HFFc6 (cell line): ENCODE measurements around the gene RECK. TPM values are rescaled to one million over a fixed set of nuclear protein-coding genes. Genes with fewer than 3 reads are reported as not detected.
"Not testable (repeated sequence)": the region's sequence is repeated elsewhere in the genome, so short reads cannot be mapped to it uniquely, and the experiment has no call there.

Experiments
- DNase-seq: peaks from one replicate; pipeline ENCODE4 v3.0.0-alpha.2; 2018
- H3K27ac Mint-ChIP-seq: 2 replicates; pipeline ENCODE4 v1.8.0; 2020; ENCODE audit warnings: mild to moderate bottlenecking, mixed read lengths
- H3K27me3 Mint-ChIP-seq: 2 replicates; pipeline ENCODE4 v1.8.0; 2021; ENCODE audit warnings: mild to moderate bottlenecking, moderate library complexity, mixed read lengths; ENCODE audit not compliant: insufficient read depth
- H3K36me3 Mint-ChIP-seq: 2 replicates; pipeline ENCODE4 v1.8.0; 2021; ENCODE audit warnings: low read depth, mixed read lengths
- H3K4me1 Mint-ChIP-seq: 2 replicates; pipeline ENCODE4 v1.8.0; 2020; ENCODE audit warnings: low read depth, mixed read lengths
- H3K4me3 Mint-ChIP-seq: 2 replicates; pipeline ENCODE4 v1.8.0; 2020; ENCODE audit warnings: mild to moderate bottlenecking, moderate library complexity, mixed read lengths
- H3K9me3 Mint-ChIP-seq: 2 replicates; pipeline ENCODE4 v1.8.0; 2020; ENCODE audit warnings: mild to moderate bottlenecking, mixed read lengths
- total RNA-seq, 6 experiments: library from RNA; stranded (reverse); fragmentation: NEBNext Ultra II Directional; extraction: Animal tissue kit (Norgen Biotek cat#: 25700); gene quantifications; 2 replicates in 1 of 6; 3 replicates in 5 of 6; pipeline ENCODE4 v1.2.3, GENCODE V29; 2021
- TF ChIP-seq, protein P1 (sequence below): fragments of 200-600 bp; sonication (generic); IDR thresholded peaks from 2 replicates; pipeline ENCODE4 v1.5.0; 2021; ENCODE audit warnings: antibody characterized with exemption, mild to moderate bottlenecking

The RECK gene
- total RNA-seq, 6 experiments from 2014 or later: 149 to 182 (median 173) TPM

- H3K27ac Mint-ChIP-seq: no peak overlapping the region
Observed at GRCh38 chr9:35996358-35996970, 40.2 kb upstream of the RECK start.

DNA sequence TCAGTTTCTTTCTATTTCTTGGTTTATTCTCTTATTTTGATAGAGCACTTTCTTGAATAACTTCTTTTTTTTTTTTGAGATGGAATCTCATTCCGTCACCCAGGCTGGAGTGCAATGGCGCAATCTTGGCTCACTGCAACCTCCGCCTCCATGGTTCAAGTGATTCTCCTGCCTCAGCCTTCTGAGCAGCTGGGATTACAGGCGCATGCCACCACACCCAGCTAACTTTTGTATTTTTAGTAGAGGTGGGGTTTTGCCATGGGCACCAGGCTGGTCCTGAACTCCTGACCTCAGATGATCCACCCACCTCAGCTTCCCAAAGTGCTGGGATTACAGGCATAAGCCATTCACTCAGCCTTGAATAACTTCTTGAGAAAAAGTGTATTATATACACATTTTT, 39.7 kb upstream of the RECK start:
- H3K9me3 Mint-ChIP-seq, DNase-seq, H3K36me3 Mint-ChIP-seq, H3K4me3 Mint-ChIP-seq, H3K27ac Mint-ChIP-seq: not testable (repeated sequence)
- peaks cover 35% of the 10 kb centered on the region for H3K4me1 Mint-ChIP-seq
- H3K27me3 Mint-ChIP-seq: peaks cover 14% of the 10 kb centered on the region

More at GRCh38 chr9:35996358-35996970, 40.2 kb upstream of the RECK start:
- TF ChIP-seq, protein P1, sequence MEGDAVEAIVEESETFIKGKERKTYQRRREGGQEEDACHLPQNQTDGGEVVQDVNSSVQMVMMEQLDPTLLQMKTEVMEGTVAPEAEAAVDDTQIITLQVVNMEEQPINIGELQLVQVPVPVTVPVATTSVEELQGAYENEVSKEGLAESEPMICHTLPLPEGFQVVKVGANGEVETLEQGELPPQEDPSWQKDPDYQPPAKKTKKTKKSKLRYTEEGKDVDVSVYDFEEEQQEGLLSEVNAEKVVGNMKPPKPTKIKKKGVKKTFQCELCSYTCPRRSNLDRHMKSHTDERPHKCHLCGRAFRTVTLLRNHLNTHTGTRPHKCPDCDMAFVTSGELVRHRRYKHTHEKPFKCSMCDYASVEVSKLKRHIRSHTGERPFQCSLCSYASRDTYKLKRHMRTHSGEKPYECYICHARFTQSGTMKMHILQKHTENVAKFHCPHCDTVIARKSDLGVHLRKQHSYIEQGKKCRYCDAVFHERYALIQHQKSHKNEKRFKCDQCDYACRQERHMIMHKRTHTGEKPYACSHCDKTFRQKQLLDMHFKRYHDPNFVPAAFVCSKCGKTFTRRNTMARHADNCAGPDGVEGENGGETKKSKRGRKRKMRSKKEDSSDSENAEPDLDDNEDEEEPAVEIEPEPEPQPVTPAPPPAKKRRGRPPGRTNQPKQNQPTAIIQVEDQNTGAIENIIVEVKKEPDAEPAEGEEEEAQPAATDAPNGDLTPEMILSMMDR: no peak
- H3K4me1 Mint-ChIP-seq: peaks cover 35% of the 10 kb centered on the region
- peak; percentile 59 for DNase-seq
- H3K4me3 Mint-ChIP-seq: no peak overlapping the region
- H3K27me3 Mint-ChIP-seq: peaks cover 14% of the 10 kb centered on the region
- peaks cover 9% of the 10 kb centered on the region; the same call in 1 of the 2 replicates for H3K9me3 Mint-ChIP-seq
- H3K36me3 Mint-ChIP-seq: peaks cover 9% of the 10 kb centered on the region; the same call in 1 of the 2 replicates

DNA sequence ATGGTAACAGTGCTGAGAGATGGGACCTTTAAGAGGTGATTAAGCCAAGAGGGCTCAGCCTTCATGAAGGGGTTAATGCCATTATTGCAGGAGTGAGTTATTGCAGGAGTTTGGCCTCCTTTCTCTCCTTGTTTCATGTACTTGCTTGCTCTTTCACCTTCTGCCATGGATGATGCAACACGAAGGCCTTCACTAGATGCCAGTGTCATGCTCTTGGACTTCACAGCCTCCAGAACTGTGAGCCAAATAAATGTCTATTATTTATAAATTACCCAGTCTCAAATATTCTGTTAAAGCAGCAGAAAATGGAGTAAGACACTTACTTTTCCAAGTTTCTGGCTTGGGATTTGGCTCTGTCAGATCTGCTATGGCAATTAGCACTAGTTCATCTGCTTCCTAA, 38.4 kb upstream of the RECK start:
- DNase-seq: no peak
- Mint-ChIP-seq H3K36me3 (peaks cover 9% of the 10 kb centered on the region; the same call in 1 of the 2 replicates), H3K9me3 (peaks cover 9% of the 10 kb centered on the region; the same call in 1 of the 2 replicates), H3K27ac (no peak overlapping the region), H3K4me1 (peaks cover 29% of the 10 kb centered on the region), H3K4me3 (no peak overlapping the region), H3K27me3 (peaks cover 21% of the 10 kb centered on the region)
- TF ChIP-seq, protein P1: no peak

DNA sequence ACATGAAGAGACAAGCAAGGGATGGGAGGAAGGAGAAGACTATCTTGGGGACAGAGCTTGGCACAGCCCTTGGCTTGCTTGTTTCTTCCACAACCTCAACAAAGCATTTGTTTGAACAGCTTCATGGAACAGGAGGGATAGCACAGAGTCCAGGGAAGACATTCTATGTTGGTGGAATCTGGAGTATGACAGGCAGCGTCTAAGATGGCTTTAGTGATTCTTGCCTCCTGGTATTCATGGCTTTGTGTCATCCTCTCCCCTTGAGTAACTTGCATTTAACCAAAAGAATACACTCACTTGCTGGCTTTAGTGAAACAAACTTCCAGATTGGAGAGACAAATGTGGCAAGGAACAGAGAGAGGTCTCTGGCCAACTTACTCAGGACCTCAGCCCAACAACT, 30.8 kb upstream of the RECK start:
- TF ChIP-seq, protein P1: no peak
- Mint-ChIP-seq H3K27ac (no peak overlapping the region), H3K4me1 (peaks cover 20% of the 10 kb centered on the region), H3K4me3 (no peak overlapping the region), H3K27me3 (peaks cover 10% of the 10 kb centered on the region), H3K36me3 (peaks cover 8% of the 10 kb centered on the region), H3K9me3 (peaks cover 8% of the 10 kb centered on the region)
- DNase-seq: no peak

GRCh38 chr9:36006549-36007315, 30.0 kb upstream of the RECK start:
- no peak for DNase-seq
- Mint-ChIP-seq H3K4me1 (peaks cover 20% of the 10 kb centered on the region), H3K27ac (no peak overlapping the region), H3K9me3 (peaks cover 8% of the 10 kb centered on the region), H3K36me3 (peaks cover 8% of the 10 kb centered on the region), H3K27me3 (peaks cover 11% of the 10 kb centered on the region), H3K4me3 (no peak overlapping the region)
- TF ChIP-seq, protein P1: no peak

GRCh38 chr9:36007316-36007708, 29.4 kb upstream of the RECK start:
- peaks cover 20% of the 10 kb centered on the region for H3K4me1 Mint-ChIP-seq
- H3K27ac Mint-ChIP-seq: no peak overlapping the region
- no peak overlapping the region for H3K4me3 Mint-ChIP-seq
- no peak for DNase-seq
- TF ChIP-seq, protein P1: no peak
- peaks cover 8% of the 10 kb centered on the region for H3K36me3 Mint-ChIP-seq
- H3K27me3 Mint-ChIP-seq: peaks cover 13% of the 10 kb centered on the region
- H3K9me3 Mint-ChIP-seq: peaks cover 8% of the 10 kb centered on the region
